Right lung (tissue), 5 donors: ENCODE data around the gene ALDH2. TPM values are rescaled to one million over a fixed set of nuclear protein-coding genes. Genes with fewer than 3 reads are reported as not detected.
A peak's percentile ranks its signal among the peaks of the same experiment; 100 is the strongest.
"Not testable (repeated sequence)": the region's sequence is repeated elsewhere in the genome, so short reads cannot be mapped to it uniquely, and the experiment has no call there.

Source experiments
- DNase-seq, 2 donors: peaks; one replicate each; pipeline ENCODE4 v3.0.0-alpha.2; 2013
- polyA plus RNA-seq, 5 donors: library from polyadenylated mRNA; unstranded; fragments of 120-200 nt; gene quantifications; one replicate each; pipeline versions ENCODE4 v1.2.1 to v1.2.3, GENCODE V29; 2013; ENCODE audit warnings: inconsistent platforms in 1 of 5, low replicate concordance in 1 of 5; ENCODE audit not compliant: insufficient read length in 5 of 5, insufficient read depth in 1 of 5

The ALDH2 gene
- polyA plus RNA-seq, 5 donors: 79.3 to 103 (median 97.8) TPM

GRCh38 chr12:111757361-111758119 is 9.2 kb upstream of the ALDH2 start:
- no peak for DNase-seq

DNA sequence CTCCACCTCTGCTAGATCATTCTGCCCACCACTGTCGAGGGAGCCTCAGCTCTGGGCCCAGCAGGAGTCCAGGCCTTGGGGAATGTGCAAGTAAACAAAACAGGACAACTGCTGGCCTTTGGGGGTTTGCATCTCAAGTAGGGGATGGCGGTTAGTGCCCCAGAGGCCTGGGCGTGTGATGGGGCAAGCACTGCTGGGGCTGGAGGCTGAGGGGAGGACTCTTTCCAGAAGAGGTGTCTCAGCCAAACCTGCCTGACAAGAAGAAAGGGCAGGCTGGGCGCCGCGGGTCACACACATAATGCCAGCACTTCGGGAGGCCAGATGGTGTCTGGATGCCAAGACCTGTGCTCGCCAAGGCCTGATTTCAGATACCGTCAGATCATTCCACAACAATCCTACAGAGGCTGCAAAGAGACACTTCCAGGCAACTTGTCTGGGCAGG is 8.6 kb upstream of the ALDH2 start:
- DNase-seq: no peak

DNA sequence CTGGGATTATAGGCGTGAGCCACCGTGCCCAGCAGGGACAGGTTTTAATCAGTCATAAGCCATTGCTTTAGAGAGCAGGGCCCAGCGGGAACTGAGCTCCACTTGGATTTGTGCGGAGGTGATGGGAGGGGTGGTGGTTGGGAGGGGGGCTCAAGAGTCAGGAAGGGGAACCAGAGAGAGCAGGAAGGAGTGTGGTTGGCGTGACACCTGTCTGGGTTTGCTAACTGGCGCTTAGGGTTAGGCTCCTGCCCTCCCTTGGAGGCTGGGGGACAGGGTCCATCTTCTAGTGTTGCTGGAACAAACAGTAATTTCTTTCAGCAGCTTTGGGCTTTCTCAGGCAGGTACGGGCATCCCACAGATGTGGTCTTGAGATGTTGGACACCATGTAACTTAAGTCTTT is 7.5 kb upstream of the ALDH2 start:
- DNase-seq: no peak

- no peak for DNase-seq
Observed at GRCh38 chr12:111759991-111760390, 6.7 kb upstream of the ALDH2 start.

GRCh38 chr12:111761099-111761498 is 5.6 kb upstream of the ALDH2 start:
- DNase-seq: no peak

- DNase-seq: no peak
Observed at GRCh38 chr12:111761706-111762105, 5.0 kb upstream of the ALDH2 start.

- not testable (repeated sequence) for DNase-seq
Observed at GRCh38 chr12:111763552-111763951, 3.2 kb upstream of the ALDH2 start.

GRCh38 chr12:111764120-111764821 is 2.5 kb upstream of the ALDH2 start:
- DNase-seq: no peak

DNA sequence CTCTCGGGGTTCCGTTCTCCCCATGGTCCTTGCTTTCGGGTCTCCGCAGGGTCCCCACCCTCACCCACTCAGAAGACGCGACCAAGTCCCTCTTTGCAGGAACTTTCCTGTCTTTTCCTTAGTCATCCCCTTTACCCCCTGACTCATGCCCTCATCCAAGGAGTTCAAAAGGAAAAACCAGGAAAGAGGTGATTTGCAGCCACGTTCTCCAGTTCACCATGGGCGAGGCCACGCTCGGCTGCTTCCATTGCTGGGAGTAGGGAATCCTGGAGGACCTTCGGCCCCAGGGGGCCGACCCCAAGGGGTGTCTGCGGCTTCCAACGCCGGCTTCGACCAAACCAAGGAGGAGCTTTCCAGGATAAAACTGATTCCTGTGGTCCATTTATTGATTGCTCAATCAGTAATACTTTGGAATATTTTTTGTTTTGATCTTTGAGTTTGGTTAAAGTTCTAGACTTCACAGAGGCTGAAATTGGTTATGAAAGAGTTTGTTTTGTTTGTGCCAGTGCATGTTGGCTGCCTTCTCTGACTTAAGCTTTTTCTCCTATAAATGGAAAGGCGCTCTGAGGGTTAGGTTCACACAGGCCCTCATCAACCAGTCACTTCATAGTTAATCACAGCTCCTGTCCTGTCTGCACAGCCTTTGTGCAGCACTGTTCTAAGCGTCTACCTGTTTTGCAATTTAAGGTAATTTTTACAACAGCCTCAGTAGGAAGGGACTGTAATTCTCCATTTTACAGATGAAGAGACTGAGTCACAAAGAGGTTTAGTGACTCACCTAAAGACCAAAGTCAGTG is 827 bp downstream of the ALDH2 start:
- no peak for DNase-seq

GRCh38 chr12:111768159-111768895 is 1.6 kb downstream of the ALDH2 start:
- no peak for DNase-seq

DNA sequence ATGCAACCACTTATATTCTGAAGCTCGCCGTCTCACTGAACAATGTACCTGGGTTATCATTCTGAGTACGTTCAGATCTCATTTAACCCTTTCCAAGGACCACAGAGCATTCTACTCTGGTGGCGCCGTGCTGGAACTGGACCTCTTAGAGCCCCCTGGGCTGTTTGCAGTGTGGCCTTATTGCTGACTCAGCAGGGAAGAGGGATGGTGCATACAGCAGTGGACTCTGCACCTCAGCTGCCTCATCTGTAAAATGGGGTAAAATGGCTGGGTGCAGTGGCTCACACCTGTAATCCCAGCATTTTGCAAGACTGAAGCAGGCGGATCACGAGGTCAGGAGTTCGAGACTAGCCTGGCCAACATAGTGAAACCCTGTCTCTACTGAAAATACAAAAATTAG is 2.9 kb downstream of the ALDH2 start:
- no peak for DNase-seq

DNA sequence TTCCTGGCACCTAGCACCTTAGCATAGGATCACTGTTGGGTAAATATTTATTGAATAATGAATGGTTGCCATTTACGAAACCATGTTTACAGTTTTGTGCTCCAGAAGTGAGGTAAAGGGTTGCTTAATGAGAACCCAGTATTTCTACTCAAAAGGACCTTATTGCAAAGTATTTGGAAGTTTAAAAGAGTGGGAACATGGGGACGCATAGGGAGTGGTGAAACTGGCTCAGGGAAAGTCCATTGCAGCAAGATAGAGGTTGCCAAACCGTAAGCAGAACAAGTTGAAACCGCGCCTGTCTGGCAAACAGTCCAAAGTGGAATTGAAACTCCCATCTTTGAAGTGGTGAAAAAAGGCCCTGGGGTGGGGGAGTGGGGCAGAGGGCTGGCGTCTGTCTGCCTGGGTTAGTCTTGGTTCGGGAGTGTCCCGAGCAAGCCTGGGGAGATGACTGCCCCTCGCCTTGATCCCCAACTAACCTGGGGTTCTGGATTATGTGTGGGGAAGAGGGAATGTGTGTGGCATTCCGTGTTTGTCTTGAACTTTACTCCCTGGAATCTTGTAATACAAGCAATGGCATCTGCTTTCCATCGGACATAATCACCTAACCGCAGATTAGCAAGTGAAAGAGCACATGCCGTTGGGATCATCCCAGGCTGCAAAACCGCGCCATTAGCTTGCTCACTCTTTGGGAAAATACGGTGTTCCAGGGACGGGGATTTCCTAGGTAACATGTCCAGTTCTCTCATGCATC is 7.2 kb downstream of the ALDH2 start:
- DNase-seq: no peak

- peak; percentile 93 to 94 for DNase-seq
Observed at GRCh38 chr12:111775205-111776193, 8.8 kb downstream of the ALDH2 start.

DNA sequence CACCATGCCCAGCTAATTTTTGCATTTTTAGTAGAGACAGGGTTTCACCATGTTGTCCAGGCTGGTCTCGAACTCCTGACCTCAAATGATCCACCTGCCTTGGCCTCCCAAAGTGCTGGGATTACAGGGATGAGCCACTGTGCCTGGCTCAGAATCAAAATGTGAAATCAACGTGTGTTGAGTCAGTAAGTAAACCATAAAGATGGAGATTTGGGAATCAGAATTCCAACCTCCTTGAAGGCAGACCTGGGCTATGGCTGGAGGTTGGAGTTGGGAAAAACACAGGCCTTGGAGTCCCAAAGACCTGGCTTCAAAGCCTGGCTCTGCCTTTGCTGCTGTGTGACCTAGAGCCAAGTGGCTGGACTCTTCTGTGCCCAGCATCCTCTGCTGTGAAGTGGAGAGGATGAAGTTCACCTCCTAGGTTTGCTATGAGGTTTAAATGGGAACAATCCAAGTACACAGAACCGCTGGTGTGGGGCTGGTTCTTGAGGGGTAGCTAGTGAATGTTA is 10.2 kb downstream of the ALDH2 start:
- no peak for DNase-seq

GRCh38 chr12:111777345-111778045 is 10.8 kb downstream of the ALDH2 start:
- no peak for DNase-seq

- DNase-seq: no peak
Observed at GRCh38 chr12:111780166-111780565, 13.4 kb downstream of the ALDH2 start.

DNA sequence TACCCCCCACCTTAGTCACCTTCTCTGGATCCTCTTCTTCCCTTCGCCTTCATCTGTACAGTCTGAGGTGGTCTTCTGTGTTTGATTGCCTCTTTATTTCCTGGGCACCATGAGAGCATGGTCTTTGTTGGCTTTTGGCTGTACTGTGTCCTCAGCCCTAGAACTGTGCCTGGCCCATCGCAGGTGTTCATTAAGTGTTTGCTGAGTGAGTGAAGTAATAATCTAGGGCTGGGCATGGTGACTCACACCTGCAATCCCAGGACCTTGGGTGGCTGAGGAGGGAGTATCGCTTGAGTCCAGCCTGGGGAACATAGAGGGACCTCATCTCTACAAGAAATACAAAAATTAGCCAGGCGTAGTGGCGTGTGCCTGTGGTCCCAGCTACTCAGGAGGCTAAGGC is 13.9 kb downstream of the ALDH2 start:
- DNase-seq: no peak

DNA sequence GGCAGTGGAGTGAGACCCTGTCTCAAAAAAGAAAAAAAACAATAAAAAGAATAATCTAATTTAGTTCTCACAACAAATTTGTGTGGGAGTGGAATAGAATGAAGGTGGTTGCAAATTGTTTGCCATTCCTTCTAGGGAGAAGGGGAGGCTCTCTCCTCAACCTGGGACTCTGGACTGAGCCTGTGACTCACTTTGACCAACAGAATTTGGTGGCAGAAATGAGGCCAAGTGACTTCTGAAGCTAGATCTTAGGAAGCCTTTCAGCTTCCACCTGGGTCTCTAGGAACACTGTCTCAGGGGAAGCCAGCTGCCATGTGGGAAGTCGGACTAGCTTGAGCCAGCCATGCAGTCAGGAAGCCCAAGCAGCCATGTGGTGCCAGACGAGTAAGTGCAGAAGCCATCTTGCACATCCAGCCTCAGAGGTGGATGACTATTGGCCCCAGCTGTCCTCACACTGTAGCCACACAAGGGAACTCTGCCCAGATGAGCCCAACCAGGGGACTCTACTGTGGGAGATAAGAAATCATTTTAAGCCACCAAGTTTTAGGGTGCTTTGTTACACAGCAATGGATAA is 14.4 kb downstream of the ALDH2 start:
- DNase-seq: no peak

DNA sequence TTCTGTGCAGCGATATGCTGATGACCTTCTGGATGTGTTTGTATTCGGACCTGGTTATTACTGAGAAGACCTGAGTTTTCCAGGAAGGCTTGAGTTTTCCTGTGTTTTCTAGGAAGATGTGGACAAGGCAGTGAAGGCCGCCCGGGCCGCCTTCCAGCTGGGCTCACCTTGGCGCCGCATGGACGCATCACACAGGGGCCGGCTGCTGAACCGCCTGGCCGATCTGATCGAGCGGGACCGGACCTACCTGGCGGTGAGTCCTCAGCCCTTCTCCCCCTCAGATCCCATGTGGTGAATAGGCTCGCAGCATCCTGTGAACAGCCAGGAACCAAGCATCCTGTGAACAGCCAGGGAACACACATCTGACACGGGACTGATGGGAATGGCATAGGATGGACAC is 16.3 kb downstream of the ALDH2 start:
- DNase-seq: no peak
